ENCODE results near the gene CDK5RAP1. TPM values are rescaled to one million over a fixed set of nuclear protein-coding genes. Genes with fewer than 3 reads are reported as not detected.

CDK5RAP1 gene
- total and polyA plus RNA-seq, 2 of the 8 experiments (the other 6 are each of a cell fraction or from before 2014, with no cell fraction given): 37.8 to 46.6 TPM

GRCh38 chr20:33332905-33333456, 68.3 kb downstream of the CDK5RAP1 start:
- Histone ChIP-seq H2BK20ac (ENCODE audit: low read length) (no peak overlapping the region), H3K79me2 (ENCODE audit: control insufficient read depth in 1 of 2, insufficient read depth in 2 of 2, low read length in 2 of 2) (no peaks in the 10 kb centered on the region), H2BK5ac (ENCODE audit: low read depth, low read length) (no peak overlapping the region), H3K36me3 (ENCODE audit: control insufficient read depth in 2 of 4, insufficient read depth in 4 of 4, low read length in 3 of 4) (no peaks in the 10 kb centered on the region), H4K5ac (ENCODE audit: insufficient read length, low read depth, low read length) (no peak overlapping the region), H3K23ac (ENCODE audit: insufficient read length) (no peak overlapping the region), H2AFZ (ENCODE audit: low read length) (no peak overlapping the region), H3K4me3 (ENCODE audit: extremely low read depth in 1 of 4, insufficient read depth in 2 of 4, low read depth in 3 of 4, low read length in 4 of 4) (no peak overlapping the region), H3K23me2 (ENCODE audit: low read depth, low read length) (peaks cover 6% of the 10 kb centered on the region; the same call in 1 of the 2 replicates), H3K27ac (ENCODE audit: low read depth, low read length) (no peak overlapping the region), H4K91ac (replicated peaks; ENCODE audit: insufficient read length, low read length) (no peak overlapping the region), H4K8ac (ENCODE audit: extremely low read depth, insufficient read depth, low read length) (no peak overlapping the region), H4K20me1 (replicated peaks in 1 of 2; ENCODE audit: control insufficient read depth in 1 of 2, insufficient read depth in 2 of 2, low read length in 2 of 2) (peaks cover 0 to 2% of the 10 kb centered on the region in 2 experiments), H3K9me3 (ENCODE audit: insufficient read depth in 2 of 2, low read depth in 1 of 2, low read length in 1 of 2) (no peaks in the 10 kb centered on the region), H3K27me3 (replicated peaks in 1 of 4; ENCODE audit: control insufficient read depth in 3 of 4, extremely low read depth in 1 of 4, insufficient read depth in 3 of 4, low read length in 3 of 4) (no peaks in the 10 kb centered on the region), H2BK12ac (ENCODE audit: low read depth, low read length) (no peak overlapping the region), H3K14ac (ENCODE audit: insufficient read length) (no peak overlapping the region), H2BK15ac (ENCODE audit: low read length) (no peak overlapping the region), H3K4me1 (replicated peaks in 1 of 4; ENCODE audit: control insufficient read depth in 3 of 4, insufficient read depth in 4 of 4, low read length in 3 of 4) (no peaks in the 10 kb centered on the region; a peak in 2 of 7 replicates), H3K4me2 (ENCODE audit: insufficient read depth in 1 of 2, low read depth in 2 of 2, low read length in 2 of 2) (no peak overlapping the region), H3K56ac (replicated peaks; ENCODE audit: insufficient read length, low read depth, low read length) (no peak overlapping the region), H2AK5ac (ENCODE audit: low read depth, low read length) (no peak overlapping the region), H3K9ac (replicated peaks in 1 of 4; ENCODE audit: extremely low read depth in 1 of 4, low read depth in 3 of 4, low read length in 3 of 4) (no peak overlapping the region), H3K18ac (ENCODE audit: extremely low read depth, low read length) (no peak overlapping the region), H2BK120ac (replicated peaks; ENCODE audit: low read depth, low read length) (no peak overlapping the region), H3K79me1 (ENCODE audit: low read depth, low read length) (no peaks in the 10 kb centered on the region), H3K4ac (replicated peaks; ENCODE audit: insufficient read length, low read depth, low read length) (no peak overlapping the region)
- ChIA-PET CTCF (ENCODE audit: partially characterized antibody) (no interaction called here), POLR2A (ENCODE audit: partially characterized antibody) (no interaction called here)
- no peak for FAIRE-seq
- WGBS, 2 experiments (ENCODE audit: extremely low coverage in 1 of 2, insufficient coverage in 1 of 2, insufficient read length in 1 of 2, insufficient replicate concordance in 2 of 2, low coverage in 1 of 2, low lambda C conversion rate in 2 of 2, missing lambda C conversion rate in 1 of 2): 87% methylated on average over 19 of the region's 20 CpGs; no CpG with 5 or more reads in 1 of the 2 experiments
- TF ChIP-seq EZH2 (IDR thresholded peaks at IDR 0.05; ENCODE audit: low read depth, low read length, severe bottlenecking) (no peak), E2F6 (IDR thresholded peaks at IDR 0.05) (no peak), HDAC2 (IDR thresholded peaks at IDR 0.05; ENCODE audit: borderline replicate concordance in 1 of 2, low read depth in 2 of 2, low read length in 2 of 2) (no peak), TAF1 (IDR thresholded peaks at IDR 0.05; ENCODE audit: low read depth, low read length) (no peak), TEAD4 (IDR thresholded peaks at IDR 0.05; ENCODE audit: low read depth, low read length) (no peak), CBX5 (IDR thresholded peaks at IDR 0.05; ENCODE audit: low read depth, low read length) (no peak), SRF (IDR thresholded peaks at IDR 0.05; ENCODE audit: low read depth, low read length) (no peak), RBBP5 (IDR thresholded peaks at IDR 0.05; ENCODE audit: borderline replicate concordance, low read depth, low read length) (no peak), TCF12 (IDR thresholded peaks at IDR 0.05; ENCODE audit: low read depth, low read length) (no peak), FOSL1 (IDR thresholded peaks at IDR 0.05; ENCODE audit: insufficient read depth, low read depth, low read length) (no peak), YY1 (IDR thresholded peaks at IDR 0.05; ENCODE audit: low read depth, low read length) (no peak), POLR2A (IDR thresholded peaks at IDR 0.05; ENCODE audit: control extremely low read depth in 1 of 2, low read depth in 2 of 2, low read length in 2 of 2) (no peak), JUND (IDR thresholded peaks at IDR 0.05; ENCODE audit: low read length) (no peak)
- DNase-seq (ENCODE audit: low read depth in 1 of 2, low spot score in 2 of 2): no peak

Data from H1 (cell line).